Measurements from ENCODE around the gene C1R.

DNA sequence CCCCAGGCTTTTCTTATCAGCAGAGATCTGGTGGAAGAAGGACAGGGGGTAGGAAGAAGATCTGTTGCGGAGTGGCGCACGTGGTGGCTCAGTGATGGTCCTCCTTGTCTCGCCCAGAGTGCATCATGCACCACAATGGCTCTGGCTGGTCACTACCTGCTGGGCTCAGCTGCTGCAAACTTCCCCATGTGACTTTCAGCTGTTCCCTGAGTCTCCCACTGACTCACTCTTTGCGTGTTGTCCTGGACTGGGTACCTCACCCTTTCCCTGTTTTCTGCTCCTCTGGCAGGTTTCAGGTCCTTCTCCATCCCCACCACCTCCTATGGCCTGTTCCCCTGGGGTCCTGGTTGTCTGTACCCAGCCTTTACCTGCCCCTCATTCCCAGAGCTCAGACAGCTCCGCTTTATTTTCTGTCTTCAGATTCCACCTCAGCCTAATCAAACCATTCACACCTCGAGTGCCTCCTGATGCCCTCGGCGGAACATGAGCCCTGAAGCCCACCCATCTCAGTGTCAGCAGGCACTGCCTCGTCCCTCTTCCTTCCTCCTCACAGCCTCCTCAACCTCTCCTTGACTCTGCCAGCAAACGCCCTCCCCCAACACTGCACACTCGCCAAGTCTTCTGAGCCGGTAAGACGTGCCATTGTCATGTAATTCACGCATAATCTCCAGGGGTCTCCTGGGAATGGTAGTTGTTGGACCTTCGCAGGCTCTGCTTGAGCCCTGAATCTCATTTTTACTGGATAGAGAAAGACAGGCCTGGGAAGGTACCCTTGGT, 1.8 kb downstream of the C1R start:
- TF ChIP-seq, protein P1, sequence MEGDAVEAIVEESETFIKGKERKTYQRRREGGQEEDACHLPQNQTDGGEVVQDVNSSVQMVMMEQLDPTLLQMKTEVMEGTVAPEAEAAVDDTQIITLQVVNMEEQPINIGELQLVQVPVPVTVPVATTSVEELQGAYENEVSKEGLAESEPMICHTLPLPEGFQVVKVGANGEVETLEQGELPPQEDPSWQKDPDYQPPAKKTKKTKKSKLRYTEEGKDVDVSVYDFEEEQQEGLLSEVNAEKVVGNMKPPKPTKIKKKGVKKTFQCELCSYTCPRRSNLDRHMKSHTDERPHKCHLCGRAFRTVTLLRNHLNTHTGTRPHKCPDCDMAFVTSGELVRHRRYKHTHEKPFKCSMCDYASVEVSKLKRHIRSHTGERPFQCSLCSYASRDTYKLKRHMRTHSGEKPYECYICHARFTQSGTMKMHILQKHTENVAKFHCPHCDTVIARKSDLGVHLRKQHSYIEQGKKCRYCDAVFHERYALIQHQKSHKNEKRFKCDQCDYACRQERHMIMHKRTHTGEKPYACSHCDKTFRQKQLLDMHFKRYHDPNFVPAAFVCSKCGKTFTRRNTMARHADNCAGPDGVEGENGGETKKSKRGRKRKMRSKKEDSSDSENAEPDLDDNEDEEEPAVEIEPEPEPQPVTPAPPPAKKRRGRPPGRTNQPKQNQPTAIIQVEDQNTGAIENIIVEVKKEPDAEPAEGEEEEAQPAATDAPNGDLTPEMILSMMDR (IDR thresholded peaks at IDR 0.05; ENCODE audit: low read depth, low read length, poor library complexity, severe bottlenecking), result no peak
- no peak for TF ChIP-seq EZH2phosphoT487 (IDR thresholded peaks at IDR 0.05; ENCODE audit: borderline replicate concordance, low read length)

All from DOHH2 (cell line).